Medulla oblongata (tissue), 1 donor: Measurements from ENCODE around the gene BCAS1.
A peak's percentile ranks its signal among the peaks of the same experiment; 100 is the strongest.

ENCODE experiments used
- DNase-seq: peaks from one replicate; pipeline ENCODE4 v3.0.0-alpha.2; 2015; ENCODE audit errors: extremely low spot score

BCAS1 gene

GRCh38 chr20:53925651-53926401 is 144.6 kb downstream of the BCAS1 start:
- DNase-seq, result no peak

GRCh38 chr20:53923566-53924369 is 146.6 kb downstream of the BCAS1 start:
- no peak for DNase-seq

- peak; percentile 69 for DNase-seq
Measured at GRCh38 chr20:53922901-53923314, 147.5 kb downstream of the BCAS1 start.

GRCh38 chr20:53921443-53921973 is 148.9 kb downstream of the BCAS1 start:
- DNase-seq, result no peak

- DNase-seq, result no peak
Measured at GRCh38 chr20:53920647-53921245, 149.6 kb downstream of the BCAS1 start.

- DNase-seq, result no peak
Measured at GRCh38 chr20:53919886-53920285, 150.5 kb downstream of the BCAS1 start.

- no peak for DNase-seq
Measured at GRCh38 chr20:53918949-53919361, 151.4 kb downstream of the BCAS1 start.

GRCh38 chr20:53918020-53918311 is 152.4 kb downstream of the BCAS1 start:
- DNase-seq, result no peak

GRCh38 chr20:53917145-53918019 is 153.0 kb downstream of the BCAS1 start:
- DNase-seq, result peak; percentile 62

GRCh38 chr20:53916173-53916512 is 154.3 kb downstream of the BCAS1 start:
- DNase-seq, result no peak

- peak; percentile 98 for DNase-seq
Measured at GRCh38 chr20:53915446-53916172, 154.8 kb downstream of the BCAS1 start.

- peak; percentile 39 for DNase-seq
Measured at GRCh38 chr20:53914781-53915445, 155.5 kb downstream of the BCAS1 start.

- no peak for DNase-seq
Measured at GRCh38 chr20:53914091-53914780, 156.2 kb downstream of the BCAS1 start.

- DNase-seq, result no peak
Measured at GRCh38 chr20:53911301-53911700, 159.1 kb downstream of the BCAS1 start.

GRCh38 chr20:53910351-53911002 is 159.9 kb downstream of the BCAS1 start:
- DNase-seq, result no peak

GRCh38 chr20:53907968-53908751 is 162.2 kb downstream of the BCAS1 start:
- no peak for DNase-seq

- no peak for DNase-seq
Measured at GRCh38 chr20:53905820-53906191, 164.6 kb downstream of the BCAS1 start.

- DNase-seq, result no peak
Measured at GRCh38 chr20:53905019-53905819, 165.2 kb downstream of the BCAS1 start.
